Measurements from ENCODE around the gene FAAP100.
A peak's percentile ranks its signal among the peaks of the same experiment; 100 is the strongest.

FAAP100 gene

DNA sequence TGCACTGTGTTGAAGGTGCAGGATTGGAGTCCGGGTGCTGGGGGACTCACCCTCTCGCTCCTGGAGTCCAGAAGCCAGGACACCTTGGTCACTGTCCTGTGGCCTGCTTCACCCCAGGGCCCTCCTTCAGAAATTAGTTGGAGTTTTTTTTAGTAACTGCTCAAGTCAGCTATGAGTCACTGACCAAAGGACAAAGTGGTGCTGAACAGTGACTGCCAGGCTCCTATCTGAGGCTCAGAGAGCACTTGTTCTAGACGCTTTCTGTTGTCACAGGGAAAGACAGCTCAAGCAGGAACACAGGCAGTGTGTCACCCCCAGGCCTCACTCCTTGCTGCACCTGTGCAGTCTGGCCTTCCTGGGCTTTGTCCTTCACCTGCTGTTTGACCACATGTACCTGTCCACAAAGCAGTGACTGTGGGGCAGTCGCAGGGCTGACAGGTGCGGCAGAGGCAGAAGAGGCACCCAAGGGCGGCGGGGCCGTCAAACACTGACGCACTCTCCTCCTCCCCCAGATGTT lies 4.1 kb upstream of the FAAP100 start:
- DNase-seq (ENCODE audit: low read depth in 2 of 2): no peak

DNA sequence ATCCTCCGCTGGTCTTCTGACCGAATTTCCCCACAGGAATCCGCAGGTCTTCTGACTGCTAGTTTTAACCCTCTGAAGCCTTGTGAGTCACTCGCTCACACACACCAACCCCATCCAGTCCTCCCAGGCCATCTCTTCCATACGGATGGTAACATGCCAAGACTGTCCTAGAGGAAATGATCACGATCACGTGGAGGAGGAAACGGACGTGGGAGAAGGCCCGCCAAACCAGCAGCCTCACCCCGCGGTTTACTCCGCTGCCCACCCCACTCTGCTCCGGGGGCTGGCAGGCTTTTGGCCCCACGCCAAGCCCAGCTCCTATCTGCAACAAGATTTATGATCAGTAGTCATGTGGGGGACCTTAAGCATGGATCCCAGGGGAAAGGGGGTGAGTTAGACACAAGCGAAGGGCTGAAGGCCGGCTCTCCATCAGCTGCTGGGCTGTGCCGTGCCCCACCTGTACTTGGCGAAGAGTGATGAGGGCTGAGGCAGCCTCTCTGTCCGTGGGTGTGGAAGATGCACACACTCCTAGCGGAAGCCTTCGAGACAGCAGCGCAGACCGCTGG lies 1.5 kb upstream of the FAAP100 start:
- DNase-seq (ENCODE audit: low read depth in 2 of 2): no peak

DNA sequence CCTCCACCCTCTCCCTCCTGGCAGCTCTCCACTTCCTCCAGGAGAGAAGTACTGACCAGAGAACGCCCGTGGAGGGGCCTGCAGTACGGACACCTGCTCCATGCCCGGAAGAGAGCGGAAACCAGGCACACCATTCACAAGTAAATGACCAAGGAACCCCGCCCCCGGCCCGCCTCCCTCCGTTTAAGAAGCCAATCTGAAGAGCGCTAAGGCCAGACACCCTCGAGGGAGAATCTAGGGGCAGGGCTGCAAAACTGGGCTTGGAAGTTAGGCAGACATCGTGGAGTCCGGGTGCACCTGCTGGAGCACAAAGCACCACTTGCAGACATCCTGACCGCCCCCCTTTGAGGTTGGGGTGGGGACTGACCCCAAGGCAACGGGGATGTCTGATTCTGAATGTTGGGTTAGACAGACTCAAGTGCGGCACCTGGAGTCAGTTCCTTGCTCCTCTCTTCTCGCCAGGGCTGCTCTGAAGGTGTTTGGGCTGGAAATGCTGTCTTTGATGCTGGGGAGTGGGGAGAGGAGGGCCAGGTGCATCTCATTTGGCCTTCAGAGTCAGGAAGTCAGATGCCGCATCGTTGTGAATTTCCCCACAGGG lies 964 bp upstream of the FAAP100 start:
- peak; percentile 70 to 76 for DNase-seq (ENCODE audit: low read depth in 2 of 2)

GRCh38 chr17:81551458-81552243 lies 502 bp downstream of the FAAP100 start:
- DNase-seq (ENCODE audit: low read depth in 2 of 2): no peak

DNA sequence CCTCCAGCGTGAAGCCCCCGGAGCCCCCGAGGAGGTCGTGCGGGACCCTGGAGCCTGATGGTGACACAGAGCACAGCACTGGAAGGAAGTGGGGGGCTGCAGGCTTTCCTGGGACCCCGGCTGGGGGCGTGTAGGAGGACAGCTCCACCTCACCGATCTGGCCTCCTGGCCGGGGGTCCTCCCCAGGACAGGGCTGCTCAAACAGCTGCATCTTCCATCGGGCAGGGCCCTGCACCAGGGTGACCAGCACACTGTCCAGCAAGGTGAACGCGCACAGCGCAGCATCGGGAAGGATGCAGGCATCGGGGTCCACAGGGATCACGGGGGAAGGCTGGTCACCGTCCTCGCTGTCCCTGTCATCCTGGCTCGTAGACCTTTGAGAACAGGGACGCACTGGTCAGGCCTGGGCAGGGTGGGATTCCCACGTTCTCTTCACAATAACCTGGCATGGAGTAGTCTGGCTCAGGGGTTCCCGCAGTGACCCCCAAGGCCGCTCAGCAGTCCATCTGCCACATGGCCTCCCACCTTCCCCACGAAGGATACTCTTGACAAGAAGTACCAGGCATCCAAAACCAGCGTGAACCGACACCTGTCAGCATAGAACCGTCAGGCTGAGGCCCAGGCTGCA lies 1.2 kb downstream of the FAAP100 start:
- no peak for DNase-seq (ENCODE audit: low read depth in 2 of 2)

GRCh38 chr17:81550285-81550684 lies 1.9 kb downstream of the FAAP100 start:
- no peak for DNase-seq (ENCODE audit: low read depth in 2 of 2)

GRCh38 chr17:81549826-81550225 lies 2.3 kb downstream of the FAAP100 start:
- no peak for DNase-seq (ENCODE audit: low read depth in 2 of 2)

- no peak for DNase-seq (ENCODE audit: low read depth in 2 of 2)
These were observed 3.1 kb downstream of the FAAP100 start for GRCh38 chr17:81549031-81549557.

DNA sequence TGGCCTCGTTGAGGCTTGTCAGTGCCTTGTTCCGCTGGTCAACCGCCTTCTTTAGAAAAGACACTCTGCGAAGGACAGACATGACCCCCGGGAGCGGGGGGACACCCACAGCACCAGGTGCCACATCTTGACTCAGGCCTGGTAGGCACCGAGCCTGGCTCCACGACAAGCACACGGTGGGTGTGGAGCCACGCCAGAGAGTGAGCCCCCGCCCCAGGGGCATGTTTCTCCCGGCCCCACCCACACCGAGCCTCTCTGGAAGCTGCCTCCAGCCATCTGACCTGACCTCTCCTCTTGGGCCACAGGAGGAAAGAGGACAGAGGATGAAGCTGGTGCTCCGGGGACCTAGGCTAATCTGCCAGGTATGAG lies 4.6 kb downstream of the FAAP100 start:
- DNase-seq (ENCODE audit: low read depth in 2 of 2): no peak

GRCh38 chr17:81546906-81547613 lies 5.1 kb downstream of the FAAP100 start:
- no peak for DNase-seq (ENCODE audit: low read depth in 2 of 2)

- DNase-seq (ENCODE audit: low read depth in 2 of 2): no peak
These were observed 6.8 kb downstream of the FAAP100 start for GRCh38 chr17:81545160-81545949.

- DNase-seq (ENCODE audit: low read depth in 2 of 2): no peak
These were observed 7.7 kb downstream of the FAAP100 start for GRCh38 chr17:81544281-81544974.

- no peak for DNase-seq (ENCODE audit: low read depth in 2 of 2)
These were observed 8.4 kb downstream of the FAAP100 start for GRCh38 chr17:81543756-81544155.

GRCh38 chr17:81543339-81543675 lies 8.8 kb downstream of the FAAP100 start:
- DNase-seq (ENCODE audit: low read depth in 2 of 2): no peak

- no peak for DNase-seq (ENCODE audit: low read depth in 2 of 2)
These were observed 9.5 kb downstream of the FAAP100 start for GRCh38 chr17:81542431-81543338.

GRCh38 chr17:81541123-81541522 lies 11.0 kb downstream of the FAAP100 start:
- DNase-seq (ENCODE audit: low read depth in 2 of 2): no peak

- no peak for DNase-seq (ENCODE audit: low read depth in 2 of 2)
These were observed 11.5 kb downstream of the FAAP100 start for GRCh38 chr17:81540676-81541027.

GRCh38 chr17:81539961-81540675 lies 12.0 kb downstream of the FAAP100 start:
- no peak for DNase-seq (ENCODE audit: low read depth in 2 of 2)

- no peak for DNase-seq (ENCODE audit: low read depth in 2 of 2)
These were observed 12.6 kb downstream of the FAAP100 start for GRCh38 chr17:81539571-81539900.
